ENCODE results near the gene ACACA.
"Not testable (repeated sequence)": the region's sequence is repeated elsewhere in the genome, so short reads cannot be mapped to it uniquely, and the experiment has no call there.

Gene ACACA

DNA sequence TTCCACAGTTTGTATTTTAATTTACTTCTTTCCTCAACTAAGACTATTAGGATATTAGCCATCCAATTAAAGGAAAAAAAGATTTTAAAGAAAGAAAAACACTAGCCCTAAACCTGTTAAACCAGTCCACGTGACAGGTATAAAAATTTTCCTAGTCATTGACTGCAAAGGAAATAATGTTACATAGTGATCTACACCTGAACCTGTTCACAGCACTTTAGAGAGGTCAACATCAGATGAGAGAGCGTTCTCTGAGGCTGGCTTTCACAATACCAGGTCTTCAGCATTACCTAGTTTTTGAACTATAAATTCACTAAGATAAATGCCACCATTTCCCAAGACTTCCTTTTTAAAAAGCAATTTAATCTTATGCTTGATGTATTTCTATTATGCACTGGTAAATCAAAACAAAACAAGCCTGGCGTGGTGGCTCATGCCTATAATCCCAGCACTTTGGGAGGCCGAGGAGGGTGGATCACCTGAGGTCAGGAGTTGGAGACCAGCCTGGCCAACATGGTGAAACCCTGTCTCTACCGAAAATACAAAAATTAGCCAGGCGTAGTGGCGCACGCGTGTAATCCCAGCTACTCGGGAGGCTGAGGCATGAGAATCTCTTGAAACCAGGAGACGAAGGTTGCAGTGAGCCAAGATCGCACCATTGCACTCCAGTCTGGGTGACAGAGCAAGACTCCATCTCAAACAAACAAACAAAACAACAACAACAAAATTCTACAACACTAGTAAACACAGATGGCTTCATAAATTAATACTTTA lies 49.7 kb downstream of the ACACA start:
- in situ Hi-C loops (cut with MboI; ENCODE audit: low sequenced_read_pairs): not testable (repeated sequence)

GRCh38 chr17:37346863-37347402 lies 59.7 kb downstream of the ACACA start:
- in situ Hi-C loops (cut with MboI; ENCODE audit: low sequenced_read_pairs): not testable (repeated sequence)

- in situ Hi-C loops (cut with MboI; ENCODE audit: low sequenced_read_pairs): no loop called here
Measured at GRCh38 chr17:37344519-37344918, 62.1 kb downstream of the ACACA start.

DNA sequence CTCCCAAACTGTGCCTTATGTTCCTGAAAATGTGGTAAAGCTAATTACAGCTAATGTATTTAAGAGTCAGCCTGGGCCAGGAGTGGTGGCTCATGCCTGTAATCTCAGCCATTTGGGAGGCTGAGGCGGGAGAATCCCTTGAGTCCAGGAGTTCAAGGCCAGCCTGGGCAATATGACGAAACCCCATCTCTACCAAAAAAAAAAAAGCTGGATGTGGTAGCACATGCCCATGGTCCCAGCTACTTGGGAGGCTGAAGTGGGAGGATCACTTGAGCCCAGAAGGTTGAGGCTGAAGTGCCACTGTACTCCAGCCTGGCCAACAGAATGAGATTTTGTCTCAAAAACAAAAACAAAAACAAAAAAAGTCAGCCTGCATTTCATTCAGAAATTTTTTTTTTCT lies 64.0 kb downstream of the ACACA start:
- in situ Hi-C loops (cut with MboI; ENCODE audit: low sequenced_read_pairs): no loop called here

DNA sequence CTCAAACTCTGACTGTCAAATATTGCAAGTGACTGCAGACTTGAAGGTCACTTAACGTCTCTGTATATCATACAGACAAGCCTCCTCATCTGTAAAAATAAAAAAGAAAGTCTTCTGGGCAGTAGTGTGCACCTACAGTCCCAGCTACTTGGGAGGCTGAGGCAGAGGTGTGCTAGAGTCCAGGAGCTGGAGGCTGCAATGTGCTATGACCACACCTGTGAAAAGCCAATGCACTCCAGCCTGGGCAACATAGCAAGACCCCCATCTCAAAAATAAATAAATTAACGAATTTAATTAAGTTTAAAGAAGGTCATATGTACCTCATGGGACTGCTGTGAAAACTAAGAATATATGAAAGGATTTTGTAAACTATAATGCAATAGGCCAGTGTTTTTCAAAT lies 65.8 kb downstream of the ACACA start:
- in situ Hi-C loops (cut with MboI; ENCODE audit: low sequenced_read_pairs): no loop called here

DNA sequence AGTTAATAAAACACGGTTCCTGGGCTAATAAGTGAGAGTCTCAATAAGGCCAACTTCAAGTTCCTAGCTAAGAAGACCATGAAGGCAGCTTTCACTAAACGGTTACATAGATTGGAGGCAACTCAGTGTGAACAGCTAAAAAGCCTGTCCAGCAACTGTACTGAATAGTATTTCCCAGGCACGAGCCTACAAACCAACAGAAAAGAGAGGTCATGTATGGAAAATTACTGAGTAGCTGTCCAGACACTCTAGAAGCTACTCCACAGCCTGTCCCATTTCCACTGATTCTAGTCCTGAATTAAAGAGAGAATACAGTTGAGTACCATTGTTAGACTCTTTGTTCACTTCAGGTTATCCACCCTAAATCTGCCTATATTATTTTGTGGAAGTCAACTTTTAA lies 67.3 kb downstream of the ACACA start:
- in situ Hi-C loops (cut with MboI; ENCODE audit: low sequenced_read_pairs): no loop called here

GRCh38 chr17:37338847-37339246 lies 67.8 kb downstream of the ACACA start:
- in situ Hi-C loops (cut with MboI; ENCODE audit: low sequenced_read_pairs): no loop called here

DNA sequence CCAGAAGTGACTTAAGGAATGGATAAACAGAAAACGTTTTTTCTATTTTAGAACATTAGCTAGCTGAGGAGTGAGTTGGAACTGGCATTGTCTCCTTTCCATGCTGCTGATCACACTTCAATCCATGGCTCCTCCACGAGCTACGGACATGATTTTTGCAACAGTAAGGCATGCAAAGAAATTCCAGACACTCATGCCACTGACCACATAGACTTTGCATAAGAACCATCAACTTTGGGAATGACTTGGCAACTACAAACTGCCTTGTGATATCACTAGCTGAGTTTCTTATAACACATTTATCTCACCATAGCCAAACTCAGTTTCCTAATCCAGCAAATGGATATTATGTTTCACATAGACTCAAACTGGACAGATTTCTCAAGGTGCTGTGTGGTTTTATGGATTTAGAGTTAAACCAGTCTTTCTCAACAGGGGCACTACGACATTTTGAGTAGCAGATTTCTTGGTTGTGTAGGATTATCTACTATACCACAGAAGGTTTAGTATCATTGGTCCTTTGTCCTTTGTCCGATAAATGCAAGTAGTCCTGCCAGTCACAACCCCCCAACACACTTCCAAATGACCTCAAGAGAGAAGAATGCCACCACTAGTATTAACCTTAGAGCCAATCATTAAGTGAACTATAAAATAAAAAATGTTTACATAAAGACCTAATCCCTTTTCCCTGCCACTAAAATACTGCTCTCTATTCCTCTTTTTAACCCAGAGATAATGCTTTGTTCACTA lies 79.1 kb downstream of the ACACA start:
- in situ Hi-C loops (cut with MboI; ENCODE audit: low sequenced_read_pairs): no loop called here

GRCh38 chr17:37322826-37323561 lies 83.6 kb downstream of the ACACA start:
- in situ Hi-C loops (cut with MboI; ENCODE audit: low sequenced_read_pairs): no loop called here

GRCh38 chr17:37322106-37322505 lies 84.5 kb downstream of the ACACA start:
- in situ Hi-C loops (cut with MboI; ENCODE audit: low sequenced_read_pairs): no loop called here

- in situ Hi-C loops (cut with MboI; ENCODE audit: low sequenced_read_pairs): no loop called here
Measured at GRCh38 chr17:37318931-37319594, 87.6 kb downstream of the ACACA start.

DNA sequence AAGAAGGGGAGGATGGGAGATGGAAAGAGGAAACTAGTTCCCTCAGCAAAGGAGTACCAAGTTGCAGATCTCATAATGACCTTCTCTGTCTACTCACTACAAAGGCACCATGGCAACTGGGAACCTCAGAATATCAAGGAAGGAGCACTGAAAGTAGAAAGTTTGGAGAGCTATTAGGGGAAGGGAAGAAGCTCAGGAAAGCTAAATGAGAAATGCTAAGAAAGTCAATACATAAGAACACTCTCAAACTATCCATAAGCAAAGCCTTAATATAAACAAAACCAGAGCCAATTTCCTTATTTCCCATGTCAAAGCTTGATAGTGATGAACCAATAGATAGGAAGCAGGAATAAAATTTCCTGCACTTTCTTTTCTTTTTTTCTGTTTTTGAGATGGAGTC lies 88.8 kb downstream of the ACACA start:
- in situ Hi-C loops (cut with MboI; ENCODE audit: low sequenced_read_pairs): no loop called here

GRCh38 chr17:37315601-37316000 lies 91.0 kb downstream of the ACACA start:
- in situ Hi-C loops (cut with MboI; ENCODE audit: low sequenced_read_pairs): no loop called here

GRCh38 chr17:37312137-37312923 lies 94.3 kb downstream of the ACACA start:
- in situ Hi-C loops (cut with MboI; ENCODE audit: low sequenced_read_pairs): no loop called here

DNA sequence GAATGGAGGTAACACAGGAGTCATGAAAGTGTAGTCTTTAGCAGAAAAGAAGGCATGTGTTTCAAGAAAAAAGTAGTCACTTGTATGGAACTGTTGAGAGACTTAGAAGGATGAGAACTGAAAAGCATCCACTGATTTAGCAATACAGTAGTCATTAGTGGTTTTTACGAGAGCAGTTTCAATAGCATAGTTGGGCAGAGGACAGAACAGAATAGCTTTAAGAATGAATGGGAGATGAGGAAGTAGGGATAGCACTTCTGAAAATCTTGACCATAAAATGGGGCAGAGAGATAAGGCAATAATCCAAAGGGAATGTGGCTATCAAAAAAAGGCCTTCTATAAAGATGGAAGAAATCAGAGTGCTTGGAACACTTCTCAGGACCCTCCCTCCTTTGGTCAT lies 95.7 kb downstream of the ACACA start:
- in situ Hi-C loops (cut with MboI; ENCODE audit: low sequenced_read_pairs): no loop called here

DNA sequence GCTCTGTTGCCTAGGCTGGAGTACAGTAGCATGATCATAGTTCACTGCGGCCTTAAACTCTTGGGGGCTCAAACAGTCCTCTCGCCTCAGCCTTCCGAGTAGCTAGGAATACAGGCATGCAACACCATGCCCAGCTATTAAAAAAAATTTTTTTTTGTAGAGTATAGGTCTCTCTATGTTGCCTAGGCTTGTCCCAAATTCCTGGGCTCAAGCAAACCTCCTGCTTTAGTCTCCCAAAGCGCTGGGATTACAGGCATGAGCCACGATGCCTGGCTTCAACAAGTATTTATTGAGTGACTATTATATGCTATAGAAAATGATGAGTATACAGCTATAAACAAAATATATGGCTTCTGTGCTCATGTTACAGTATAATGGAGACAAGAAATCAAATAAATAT lies 97.6 kb downstream of the ACACA start:
- in situ Hi-C loops (cut with MboI; ENCODE audit: low sequenced_read_pairs): no loop called here

- in situ Hi-C loops (cut with MboI; ENCODE audit: low sequenced_read_pairs): no loop called here
Measured at GRCh38 chr17:37305406-37305905, 101.2 kb downstream of the ACACA start.

DNA sequence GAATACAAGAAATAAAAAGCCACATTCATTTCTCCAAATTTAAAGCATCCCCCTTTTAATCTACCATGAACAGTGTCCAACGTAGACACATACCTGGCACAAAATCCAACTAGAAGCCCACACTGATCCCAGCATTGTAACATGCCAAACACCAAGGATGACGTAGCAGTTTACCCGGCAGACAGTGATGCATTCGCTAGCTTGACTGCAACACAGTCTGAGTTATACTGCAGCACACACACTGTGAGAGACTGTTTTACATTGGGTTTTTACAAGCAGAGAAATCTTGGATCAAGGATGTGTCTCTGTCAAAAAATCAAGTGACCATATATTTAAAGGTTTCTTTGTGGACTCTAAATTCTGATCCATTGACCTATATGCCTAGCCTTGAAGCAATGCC lies 105.3 kb downstream of the ACACA start:
- in situ Hi-C loops (cut with MboI; ENCODE audit: low sequenced_read_pairs): no loop called here

DNA sequence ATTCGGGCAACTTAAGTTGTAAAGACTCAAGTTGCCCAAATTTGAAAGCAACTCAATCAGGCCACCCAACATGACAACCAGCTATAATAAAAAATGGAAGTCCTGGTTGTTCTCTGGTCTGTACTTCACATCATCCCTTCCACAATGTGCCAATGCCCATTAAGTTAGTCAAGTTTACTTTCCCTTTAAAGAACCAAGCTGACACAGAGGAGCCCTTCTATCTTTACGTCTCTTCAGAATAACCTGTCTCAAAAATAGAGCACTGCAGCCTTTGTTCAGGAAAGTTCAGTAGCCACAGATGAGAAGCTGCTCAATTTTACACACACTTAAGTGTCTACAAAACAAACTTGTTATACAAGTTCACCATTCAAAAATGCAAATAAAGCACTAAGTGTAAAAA lies 106.0 kb downstream of the ACACA start:
- in situ Hi-C loops (cut with MboI; ENCODE audit: low sequenced_read_pairs): no loop called here

All from HL-60/S4 treated with retinoic acid at 250 ng/mL for 4 days and 3 days (cell line).